K562 (cell line): ENCODE results near the gene CCNDBP1. TPM values are rescaled to one million over a fixed set of nuclear protein-coding genes. Genes with fewer than 3 reads are reported as not detected.

Experiments used
- ATAC-seq: fragments of 200-7000 bp; cut with Tn5 transposase; 3 replicates; pipeline ENCODE4 v1.9.1; 2020; ENCODE audit warnings: moderate library complexity
- BruUV-seq: library from RNA; stranded (reverse); fragments of 400-500 nt; replicated peaks from 2 replicates; lab custom pipeline; 2021; lab: Mats Ljungman, UMichigan
- CTCF ChIA-PET: fragments of 300-600 bp; formaldehyde crosslinking; extraction: SDS; loops from one replicate; lab custom pipeline; 2021; ENCODE audit warnings: low intra/inter-chr PET ratio; lab: Yijun Ruan, JAX
- POLR2A ChIA-PET: fragments of 300-600, 350-650 bp; sonication (Branson Sonifier 250); formaldehyde crosslinking; extraction: SDS; loops from one replicate; lab custom pipeline; 2021; ENCODE audit warnings: antibody characterized with exemption, inconsistent platforms; lab: Yijun Ruan, JAX
- DNase-seq, 4 experiments: peaks; one replicate each; pipeline versions ENCODE4 v3.0.0 to v3.0.0-alpha.2; 2011 to 2018; ENCODE audit warnings: low spot score in 3 of 4, mixed read lengths in 3 of 4; ENCODE audit errors: extremely low read depth in 1 of 4
- FAIRE-seq: peaks from 2 replicates; lab custom pipeline; 2011; peaks lifted over from hg19 to GRCh38; lab: Jason Lieb, UNC
- H2AFZ ChIP-seq: 2 replicates; pipeline ENCODE4 v1.6.0; 2011; ENCODE audit warnings: low read depth, low read length, control low read depth, inconsistent platforms
- H3K27ac ChIP-seq: fragments of 200-600 bp; 3 replicates; pipeline ENCODE4 v1.8.0; 2011; ENCODE audit warnings: low read depth, mild to moderate bottlenecking, control low read depth, inconsistent platforms, low read length, moderate library complexity, mixed read lengths; ENCODE audit errors: extremely low read depth
- H3K27me3 ChIP-seq, 2 experiments: fragments of 300-600 bp in 1 of 2; 2 replicates in 1 of 2; 3 replicates in 1 of 2; pipeline versions ENCODE4 v1.6.0 to v1.8.0; 2011; ENCODE audit warnings: inconsistent platforms in 2 of 2, low read length in 2 of 2, mild to moderate bottlenecking in 1 of 2, mixed read lengths in 1 of 2, moderate library complexity in 1 of 2; ENCODE audit not compliant: control insufficient read depth in 2 of 2, insufficient read depth in 2 of 2
- H3K36me3 ChIP-seq: fragments of 300-600 bp; 3 replicates; pipeline ENCODE4 v1.8.0; 2011; ENCODE audit warnings: mild to moderate bottlenecking, low read length, inconsistent platforms; ENCODE audit not compliant: control insufficient read depth, insufficient read depth
- H3K4me1 ChIP-seq, 2 experiments: fragments of 200-600 bp in 1 of 2; replicated peaks in 1 of 2; 2 replicates in 1 of 2; 3 replicates in 1 of 2; pipeline versions ENCODE4 v1.5.1 to v1.8.0; 2011; ENCODE audit warnings: inconsistent platforms in 2 of 2, low read length in 2 of 2, mild to moderate bottlenecking in 1 of 2, mixed read lengths in 1 of 2, moderate library complexity in 1 of 2; ENCODE audit not compliant: control insufficient read depth in 2 of 2, insufficient read depth in 2 of 2
- H3K4me2 ChIP-seq: 2 replicates; pipeline ENCODE4 v1.6.1; 2011; ENCODE audit warnings: low read length, control low read depth, inconsistent platforms, mixed read lengths; ENCODE audit not compliant: insufficient read depth
- H3K4me3 ChIP-seq: fragments of 200-600 bp; sonication (generic), shearing (Covaris generic); 2 replicates; pipeline ENCODE4 v1.5.1; 2016; ENCODE audit warnings: control low read depth, inconsistent platforms
- H3K79me2 ChIP-seq: fragments of 200-600 bp; 3 replicates; pipeline ENCODE4 v1.8.0; 2011; ENCODE audit warnings: low read length, inconsistent platforms; ENCODE audit not compliant: control insufficient read depth, insufficient read depth
- H3K9ac ChIP-seq, 2 experiments: 2 replicates each; pipeline versions ENCODE4 v1.6.0 to v1.6.1; 2011; ENCODE audit warnings: low read depth in 2 of 2, low read length in 2 of 2, control low read depth in 1 of 2, inconsistent platforms in 1 of 2, mild to moderate bottlenecking in 1 of 2, mixed read lengths in 1 of 2; ENCODE audit not compliant: insufficient read depth in 1 of 2
- H3K9me1 ChIP-seq: one replicate; pipeline ENCODE4 v1.6.0; 2011; ENCODE audit warnings: inconsistent platforms, mild to moderate bottlenecking, low read length, moderate library complexity; ENCODE audit not compliant: control insufficient read depth, insufficient read depth
- H3K9me3 ChIP-seq: replicated peaks from 2 replicates; pipeline ENCODE4 v1.5.1; 2011; ENCODE audit warnings: low read depth, low read length, inconsistent platforms; ENCODE audit not compliant: control insufficient read depth, insufficient read depth
- H4K20me1 ChIP-seq: replicated peaks from 2 replicates; pipeline ENCODE4 v1.6.1; 2011; ENCODE audit warnings: low read length, inconsistent platforms, mixed read lengths; ENCODE audit not compliant: control insufficient read depth, insufficient read depth
- CBX2 ChIP-seq: fragments of 200-600 bp; sonication (generic); IDR thresholded peaks from one replicate; pipeline ENCODE4 v1.6.1; 2012; ENCODE audit warnings: mild to moderate bottlenecking, low read length, inconsistent platforms; ENCODE audit not compliant: insufficient read depth, poor library complexity, severe bottlenecking
- CC2D1A ChIP-seq: fragments of 450-650 bp; IDR thresholded peaks from 2 replicates; pipeline ENCODE4 v1.6.1; 2017; ENCODE audit warnings: mild to moderate bottlenecking
- CREM ChIP-seq: IDR thresholded peaks from 2 replicates; pipeline ENCODE4 v1.6.1; 2014; ENCODE audit warnings: antibody characterized with exemption, low read depth
- CTCFL ChIP-seq: IDR thresholded peaks from 2 replicates; pipeline ENCODE4 v1.6.1; 2011; ENCODE audit warnings: borderline replicate concordance, low read depth, mild to moderate bottlenecking, moderate library complexity, low read length; ENCODE audit not compliant: insufficient read depth, poor library complexity, severe bottlenecking
- DEAF1 ChIP-seq: fragments of 450-650 bp; formaldehyde crosslinking; IDR thresholded peaks from 2 replicates; pipeline ENCODE4 v1.4.0; 2020; ENCODE audit warnings: mild to moderate bottlenecking, moderate library complexity
- MCM7 ChIP-seq, 2 experiments: fragments of 450-650 bp; IDR thresholded peaks; 2 replicates each; pipeline ENCODE4 v1.6.1; 2016 to 2018
- MTA3 ChIP-seq: fragments of 450-650 bp; formaldehyde crosslinking; IDR thresholded peaks from 2 replicates; pipeline ENCODE4 v1.6.1; 2017; ENCODE audit warnings: mild to moderate bottlenecking, borderline replicate concordance
- PCBP2 ChIP-seq: fragments of 200-400 bp; formaldehyde crosslinking; IDR thresholded peaks from 2 replicates; pipeline ENCODE4 v1.6.1; 2018; ENCODE audit warnings: low read length, low read depth, mild to moderate bottlenecking, moderate library complexity; ENCODE audit not compliant: poor library complexity, severe bottlenecking
- RAD21 ChIP-seq, 2 experiments: fragments of 250-450 bp in 1 of 2; fragments of 450-650 bp in 1 of 2; sonication (Bioruptor Pico) in 1 of 2; formaldehyde crosslinking in 1 of 2; IDR thresholded peaks in 1 of 2; conservative IDR thresholded peaks in 1 of 2; 2 replicates each; pipeline versions ENCODE4 v1.4.0 to v1.8.0; 2020 to 2022; ENCODE audit warnings: mild to moderate bottlenecking in 2 of 2, moderate library complexity in 1 of 2
- SMARCA4 ChIP-seq: fragments of 450-650 bp; IDR thresholded peaks from 2 replicates; pipeline ENCODE4 v1.6.1; 2016
- SMC3 ChIP-seq: conservative IDR thresholded peaks from 2 replicates; pipeline ENCODE4 v1.6.1; 2011; ENCODE audit warnings: low read depth, low read length, improper control_type of control experiment; ENCODE audit not compliant: insufficient read depth
- THAP12 ChIP-seq: fragments of 250-450 bp; sonication (Bioruptor Pico); IDR thresholded peaks from 2 replicates; pipeline ENCODE4 v1.9.0; 2021; ENCODE audit warnings: mild to moderate bottlenecking, inconsistent platforms
- TRIM24 ChIP-seq, 2 experiments: fragments of 450-650 bp; IDR thresholded peaks; 2 replicates each; pipeline ENCODE4 v1.6.1; 2016
- WGBS: fragments of 100-300 bp; shearing (Covaris generic); methylation state at CpG from one replicate; pipeline ENCODE4 v1.1.6; 2016; ENCODE audit warnings: low coverage, mixed read lengths; ENCODE audit not compliant: insufficient coverage; ENCODE audit errors: missing lambda C conversion rate; 5-methylcytosine and 5-hydroxymethylcytosine counted together
- in situ Hi-C: fragments of 300-500 bp; cut with MboI; formaldehyde crosslinking; loops from 4 replicates; pipeline ENCODE4 v1.15.0; 2018; ENCODE audit warnings: inconsistent platforms, mixed read lengths
- intact Hi-C: fragments of 100-400 bp; cut with micrococcal nuclease; formaldehyde crosslinking; loops from 2 replicates; pipeline ENCODE4 v1.14.2; 2022
- polyA plus RNA-seq, 8 experiments: library from polyadenylated mRNA; depleted of rRNA in 4 of 8; stranded (reverse) in 5 of 8; unstranded in 3 of 8; fragments of >200 nt; fragmentation: Nextera tagmentation in 2 of 8; fragmentation: Illumina TruSeq in 1 of 8; extraction: Ambion mirVana in 2 of 8; extraction: Trizol in 1 of 8; gene quantifications; 2 replicates each; pipeline versions ENCODE4 v1.2.1 to v1.2.3, GENCODE V29; 2011 to 2014; ENCODE audit warnings: inconsistent platforms in 1 of 8, missing spikeins in 1 of 8
- total RNA-seq, 7 experiments: library from RNA; depleted of rRNA in 6 of 7; stranded (reverse); fragments of >200 nt in 6 of 7; fragmentation: Illumina TruSeq in 2 of 7; extraction: Trizol in 2 of 7; gene quantifications; 2 replicates each; pipeline versions ENCODE4 v1.2.1 to v1.2.3, GENCODE V29; 2011 to 2021; ENCODE audit warnings: low replicate concordance in 1 of 7

The CCNDBP1 gene
- total and polyA plus RNA-seq, 9 of the 15 experiments (the other 6 are each of a cell fraction or from before 2014, with no cell fraction given), result 37.0 to 111 (median 55.5) TPM

GRCh38 chr15:43225201-43225949 lies 40.2 kb downstream of the CCNDBP1 start:
- no peaks in the 10 kb centered on the region for H3K36me3 ChIP-seq
- H3K27me3 ChIP-seq, result no peaks in the 10 kb centered on the region
- ChIA-PET CTCF (interaction anchor here (0.5 to 2.1 kb wide), 4 partner anchors 43 to 521 kb away, joined by 3 to 15 read pairs (median 7); no protein-coding TSS in a partner anchor), POLR2A (interaction anchor here (0.6 to 1.9 kb wide), 10 partner anchors 9 to 503 kb away, joined by 3 to 10 read pairs (median 4); no protein-coding TSS in a partner anchor)
- FAIRE-seq, result peak; percentile 70
- H2AFZ ChIP-seq, result peak overlapping the region; percentile 94
- H3K79me2 ChIP-seq, result no peaks in the 10 kb centered on the region
- WGBS, result 46% methylated on average over 15 of the region's 16 CpGs
- no peak overlapping the region; a peak in 1 of 4 replicates for H3K9ac ChIP-seq
- peak in 2 of 4 experiments; percentile 56 to 78 for DNase-seq
- in situ Hi-C loops (no loop called here), intact Hi-C loops (loop anchor here (1.0 to 2.0 kb wide), 3 partner anchors 17 to 60 kb away; no protein-coding TSS in a partner anchor)
- peak; percentile 84 for ATAC-seq
- H3K9me1 ChIP-seq, result no peaks in the 10 kb centered on the region
- no peaks in the 10 kb centered on the region for H3K9me3 ChIP-seq
- no peak overlapping the region for H3K4me2 ChIP-seq
- no TSS peak for BruUV-seq
- H3K4me3 ChIP-seq, result no peak overlapping the region
- H4K20me1 ChIP-seq, result no peaks in the 10 kb centered on the region
- H3K27ac ChIP-seq, result no peak overlapping the region
- peaks cover 14 to 27% of the 10 kb centered on the region in 2 experiments; a peak in 4 of 5 replicates for H3K4me1 ChIP-seq
- TF ChIP-seq SMARCA4 (no peak), PCBP2 (no peak), RAD21 (CRISPR knock-in tag; conservative IDR thresholded peaks at IDR 0.05 in 1 of 2, IDR thresholded peaks at IDR 0.05 in 1 of 2) (peak; percentile 81 to 95), CBX2 (no peak), TRIM24 (IDR thresholded peaks at IDR 0.05) (0 out of 4 replicates have a peak, but pooled peaks of 1 of the 2 experiments have one; percentile 16), DEAF1 (peak; percentile 69), MCM7 (IDR thresholded peaks at IDR 0.05) (no peak), CREM (0 out of 2 replicates have a peak, but pooled peaks have one; percentile 36), CTCFL (peak; percentile 56), CC2D1A (peak; percentile 72), MTA3 (0 out of 2 replicates have a peak, but pooled peaks have one; percentile 56), THAP12 (CRISPR knock-in tag) (no peak), SMC3 (peak; percentile 61)
